HepG2 (cell line): Measurements from ENCODE around the gene TCERG1. TPM values are rescaled to one million over a fixed set of nuclear protein-coding genes. Genes with fewer than 3 reads are reported as not detected.

Source experiments
- ATAC-seq: fragments of 200-7000 bp; cut with Tn5 transposase; 3 replicates; pipeline ENCODE4 v1.9.1; 2020; ENCODE audit warnings: mild to moderate bottlenecking, moderate library complexity
- BruUV-seq: library from RNA; stranded (reverse); fragments of 400-500 nt; replicated peaks from 2 replicates; lab custom pipeline; 2021; lab: Mats Ljungman, UMichigan
- CTCF ChIA-PET: fragments of 300-600 bp; formaldehyde crosslinking; extraction: SDS; loops from one replicate; lab custom pipeline; 2021; ENCODE audit warnings: low total read pairs, inconsistent platforms, low intra/inter-chr PET ratio; lab: Yijun Ruan, JAX
- POLR2A ChIA-PET: fragments of 350-600 bp; sonication (Branson Sonifier 250); formaldehyde crosslinking; loops from one replicate; lab custom pipeline; 2020; ENCODE audit warnings: antibody characterized with exemption, inconsistent platforms; lab: Yijun Ruan, JAX
- DNase-seq: peaks from one replicate; pipeline ENCODE4 v3.0.0-alpha.2; 2015; ENCODE audit warnings: low spot score
- FAIRE-seq: peaks from 3 replicates; lab custom pipeline; 2011; peaks lifted over from hg19 to GRCh38; lab: Jason Lieb, UNC
- H2AFZ ChIP-seq: one replicate; pipeline ENCODE4 v1.6.1; 2011; ENCODE audit warnings: low read length, inconsistent platforms
- H3K27ac ChIP-seq: fragments of 300-600 bp; 3 replicates; pipeline ENCODE4 v1.8.0; 2011; ENCODE audit warnings: mixed run types, mild to moderate bottlenecking, mixed read lengths, low read length, inconsistent platforms; ENCODE audit not compliant: insufficient read depth; ENCODE audit errors: extremely low read length
- H3K27me3 ChIP-seq, 2 experiments: fragments of 200-600 bp in 1 of 2; 2 replicates in 1 of 2; 3 replicates in 1 of 2; pipeline versions ENCODE4 v1.6.0 to v1.8.0; 2011; ENCODE audit warnings: low read length in 2 of 2, mild to moderate bottlenecking in 2 of 2, moderate library complexity in 2 of 2, inconsistent platforms in 1 of 2; ENCODE audit not compliant: insufficient read depth in 2 of 2, control insufficient read depth in 1 of 2
- H3K36me3 ChIP-seq, 2 experiments: fragments of 200-600 bp in 1 of 2; replicated peaks in 1 of 2; 2 replicates in 1 of 2; 3 replicates in 1 of 2; pipeline versions ENCODE4 v1.5.1 to v1.8.0; 2011; ENCODE audit warnings: low read length in 2 of 2, inconsistent platforms in 1 of 2; ENCODE audit not compliant: insufficient read depth in 2 of 2, control insufficient read depth in 1 of 2
- H3K4me1 ChIP-seq: 2 replicates; pipeline ENCODE4 v1.5.1; 2012; ENCODE audit warnings: low read length, inconsistent platforms; ENCODE audit not compliant: insufficient read depth
- H3K4me2 ChIP-seq: 2 replicates; pipeline ENCODE4 v1.6.0; 2011; ENCODE audit warnings: low read depth, low read length, inconsistent platforms
- H3K4me3 ChIP-seq, 3 experiments: fragments of 200-600 bp in 1 of 3; sonication (generic), shearing (Covaris generic) in 1 of 3; replicated peaks in 1 of 3; 2 replicates each; pipeline ENCODE4 v1.5.1; 2011 to 2016; ENCODE audit warnings: low read length in 3 of 3, inconsistent platforms in 2 of 3, low read depth in 2 of 3, mild to moderate bottlenecking in 2 of 3, control low read depth in 1 of 3, mixed read lengths in 1 of 3; ENCODE audit not compliant: insufficient read depth in 1 of 3
- H3K79me2 ChIP-seq: one replicate; pipeline ENCODE4 v1.6.1; 2011; ENCODE audit warnings: low read length, inconsistent platforms; ENCODE audit not compliant: insufficient read depth
- H3K9ac ChIP-seq: 2 replicates; pipeline ENCODE4 v1.6.0; 2011; ENCODE audit warnings: mild to moderate bottlenecking, low read depth, low read length, inconsistent platforms; ENCODE audit not compliant: insufficient read depth
- H3K9me3 ChIP-seq: 2 replicates; pipeline ENCODE4 v1.5.1; 2012; ENCODE audit warnings: mild to moderate bottlenecking, low read length
- H4K20me1 ChIP-seq: 2 replicates; pipeline ENCODE4 v1.6.0; 2011; ENCODE audit warnings: inconsistent platforms, mild to moderate bottlenecking, low read length, moderate library complexity; ENCODE audit not compliant: insufficient read depth
- DNMT1 ChIP-seq: sonication (generic); formaldehyde crosslinking; IDR thresholded peaks from 2 replicates; pipeline ENCODE4 v1.5.1; 2020; ENCODE audit warnings: mild to moderate bottlenecking, missing genetic modification reagents
- RBM22 ChIP-seq: fragments of 200-400 bp; formaldehyde crosslinking; optimal IDR thresholded peaks from 2 replicates; pipeline ENCODE3; 2017; ENCODE audit warnings: mild to moderate bottlenecking, low read length, moderate library complexity
- WGBS: methylation state at CpG from one replicate; pipeline ENCODE4 v1.1.6; 2017; ENCODE audit warnings: low lambda C conversion rate; 5-methylcytosine and 5-hydroxymethylcytosine counted together
- in situ Hi-C: cut with HindIII; loops from 2 replicates; pipeline ENCODE4 v1.10.0; 2017; ENCODE audit warnings: low pct_unique_long_range_greater_than_20kb; ENCODE audit not compliant: extremely low pct_ligation_motif_present
- intact Hi-C: fragments of 100-400 bp; cut with micrococcal nuclease; formaldehyde crosslinking; loops from one replicate; pipeline ENCODE4 v1.10.0; 2022; ENCODE audit not compliant: unreplicated experiment
- polyA plus RNA-seq, 8 experiments: library from polyadenylated mRNA; depleted of rRNA in 3 of 8; stranded (reverse) in 7 of 8; unstranded in 1 of 8; fragments of >200 nt; fragmentation: Illumina TruSeq in 4 of 8; extraction: Trizol in 4 of 8; gene quantifications; 2 replicates each; pipeline versions ENCODE4 v1.2.1 to v1.2.3, GENCODE V29; 2011 to 2016; ENCODE audit warnings: low read depth in 4 of 8, missing spikeins in 1 of 8, mixed read lengths in 1 of 8; ENCODE audit not compliant: insufficient read depth in 1 of 8
- total RNA-seq, 5 experiments: library from RNA; depleted of rRNA; stranded (reverse); fragments of >200 nt; fragmentation: Illumina TruSeq; extraction: Trizol; gene quantifications; 2 replicates each; pipeline ENCODE4 v1.2.3, GENCODE V29; 2016; ENCODE audit warnings: low read depth in 1 of 5
- TF ChIP-seq, protein P1 (sequence below): sonication (generic); formaldehyde crosslinking; IDR thresholded peaks from 2 replicates; pipeline ENCODE4 v1.8.1; 2023; ENCODE audit warnings: mild to moderate bottlenecking, inconsistent platforms, moderate library complexity, missing genetic modification reagents, borderline replicate concordance

The TCERG1 gene
- total and polyA plus RNA-seq, 2 of the 13 experiments (the other 11 are each of a cell fraction or from before 2014, with no cell fraction given), result 71.7 to 86.6 TPM

DNA sequence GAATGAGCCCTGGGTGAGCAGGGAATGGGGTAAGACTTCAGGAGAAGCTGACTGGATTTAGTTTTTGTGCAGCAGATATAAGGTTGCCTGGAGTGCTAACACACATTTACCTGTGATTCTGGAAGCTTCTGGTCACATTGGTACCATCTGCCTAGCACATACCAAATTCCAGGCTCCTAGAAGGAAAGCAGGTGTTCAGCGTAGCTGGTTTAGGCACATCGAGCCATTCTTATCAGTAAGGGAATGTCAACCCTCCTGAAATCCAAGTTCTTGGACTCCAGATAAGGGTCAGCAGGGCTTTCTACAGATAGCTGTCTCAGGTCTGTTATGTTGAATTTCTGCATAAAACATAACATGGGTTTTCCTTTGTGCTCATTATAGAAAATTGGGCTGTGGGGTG is 10.3 kb downstream of the TCERG1 start:
- H3K4me3 ChIP-seq, result no peak overlapping the region
- H3K79me2 ChIP-seq, result peaks cover 71% of the 10 kb centered on the region
- TF ChIP-seq DNMT1 (CRISPR knock-in tag), result no peak
- H3K4me1 ChIP-seq, result no peaks in the 10 kb centered on the region
- DNase-seq (no peak), ATAC-seq (no peak), FAIRE-seq (no peak)
- H4K20me1 ChIP-seq, result peaks cover 22% of the 10 kb centered on the region
- no peak overlapping the region for H3K4me2 ChIP-seq
- H3K36me3 ChIP-seq, result peaks cover 16 to 66% of the 10 kb centered on the region in 2 experiments
- WGBS, result 100% methylated on average over 2 of the region's 2 CpGs
- CTCF ChIA-PET, result no interaction called here
- no peak overlapping the region for H3K27ac ChIP-seq
- H3K27me3 ChIP-seq, result no peaks in the 10 kb centered on the region; a peak in 1 of 5 replicates
- POLR2A ChIA-PET, result interaction anchor here (1.3 kb wide), 1 partner anchor 11 kb away, joined by 3 read pairs; the partner anchor contains the start of gene TCERG1
- H2AFZ ChIP-seq, result no peak overlapping the region
- H3K9me3 ChIP-seq, result no peaks in the 10 kb centered on the region
- H3K9ac ChIP-seq, result no peak overlapping the region
- intact Hi-C loops (no loop called here), in situ Hi-C loops (no loop called here)
- no TSS peak for BruUV-seq

DNA sequence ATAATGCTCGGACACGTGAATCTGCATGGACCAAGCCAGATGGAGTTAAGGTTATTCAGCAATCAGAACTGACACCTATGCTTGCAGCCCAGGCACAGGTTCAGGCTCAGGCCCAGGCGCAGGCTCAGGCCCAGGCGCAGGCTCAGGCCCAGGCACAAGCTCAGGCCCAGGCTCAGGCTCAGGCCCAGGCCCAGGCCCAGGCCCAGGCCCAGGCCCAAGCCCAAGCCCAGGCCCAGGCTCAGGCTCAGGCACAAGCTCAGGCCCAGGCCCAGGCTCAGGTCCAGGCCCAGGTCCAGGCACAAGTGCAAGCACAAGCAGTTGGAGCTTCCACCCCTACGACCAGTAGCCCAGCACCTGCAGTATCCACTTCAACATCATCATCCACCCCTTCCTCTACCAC is 11.8 kb downstream of the TCERG1 start:
- Histone ChIP-seq H3K9ac (no peak overlapping the region), H3K4me2 (no peak overlapping the region), H3K36me3 (peaks cover 19 to 80% of the 10 kb centered on the region in 2 experiments), H3K27me3 (no peaks in the 10 kb centered on the region; a peak in 1 of 5 replicates), H2AFZ (no peak overlapping the region), H4K20me1 (peaks cover 14% of the 10 kb centered on the region), H3K9me3 (no peaks in the 10 kb centered on the region), H3K4me3 (no peak overlapping the region), H3K27ac (no peak overlapping the region), H3K79me2 (peaks cover 57% of the 10 kb centered on the region), H3K4me1 (no peaks in the 10 kb centered on the region)
- intact Hi-C loops, result no loop called here
- no TSS peak for BruUV-seq
- FAIRE-seq (no peak), ATAC-seq (no peak; the same call in 2 of the 3 replicates), DNase-seq (no peak)
- ChIA-PET CTCF (no interaction called here), POLR2A (no interaction called here)
- TF ChIP-seq RBM22, result peak; percentile 11
- TF ChIP-seq, protein P1, sequence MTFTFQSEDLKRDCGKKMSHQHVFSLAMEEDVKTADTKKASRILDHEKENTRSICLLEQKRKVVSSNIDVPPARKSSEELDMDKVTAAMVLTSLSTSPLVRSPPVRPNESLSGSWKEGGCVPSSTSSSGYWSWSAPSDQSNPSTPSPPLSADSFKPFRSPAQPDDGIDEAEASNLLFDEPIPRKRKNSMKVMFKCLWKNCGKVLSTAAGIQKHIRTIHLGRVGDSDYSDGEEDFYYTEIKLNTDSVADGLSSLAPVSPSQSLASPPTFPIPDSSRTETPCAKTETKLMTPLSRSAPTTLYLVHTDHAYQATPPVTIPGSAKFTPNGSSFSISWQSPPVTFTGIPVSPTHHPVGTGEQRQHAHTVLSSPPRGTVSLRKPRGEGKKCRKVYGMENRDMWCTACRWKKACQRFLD, result no peak
- in situ Hi-C loops, result no loop called here
- 100% methylated on average over 5 of the region's 5 CpGs for WGBS
